GM19328 (cell line): Measurements from ENCODE around the gene AGAP3.

ENCODE experiments used
- ATAC-seq: cut with Tn5 transposase; IDR thresholded peaks from one replicate; pipeline ENCODE4 v1.9.1; 2021; ENCODE audit warnings: mild to moderate bottlenecking, moderate library complexity; ENCODE audit not compliant: unreplicated experiment

AGAP3 gene

DNA sequence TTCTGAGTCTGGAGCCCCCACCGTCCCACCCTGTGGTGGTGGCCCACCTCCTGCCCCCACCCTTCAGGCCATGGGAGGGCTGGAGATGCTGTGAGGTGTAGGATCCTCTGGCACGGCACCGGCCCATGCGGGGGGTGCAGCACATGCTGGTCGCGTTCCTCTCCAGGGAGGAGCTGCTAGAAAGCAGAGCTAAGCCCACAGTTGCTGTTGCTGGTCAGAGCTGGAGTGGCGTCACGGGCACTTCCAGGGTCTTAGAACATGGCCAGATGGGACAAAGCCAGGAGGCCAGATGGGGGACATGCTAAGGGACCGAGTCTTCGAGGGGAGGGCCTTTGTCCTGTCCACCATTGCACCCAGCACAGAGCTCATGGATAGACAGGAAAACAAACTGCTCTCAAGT is 21.6 kb downstream of the AGAP3 start:
- no peak for ATAC-seq

- ATAC-seq, result no peak
These were observed 23.1 kb downstream of the AGAP3 start for GRCh38 chr7:151109094-151110048.

GRCh38 chr7:151110236-151110940 is 24.1 kb downstream of the AGAP3 start:
- no peak for ATAC-seq

DNA sequence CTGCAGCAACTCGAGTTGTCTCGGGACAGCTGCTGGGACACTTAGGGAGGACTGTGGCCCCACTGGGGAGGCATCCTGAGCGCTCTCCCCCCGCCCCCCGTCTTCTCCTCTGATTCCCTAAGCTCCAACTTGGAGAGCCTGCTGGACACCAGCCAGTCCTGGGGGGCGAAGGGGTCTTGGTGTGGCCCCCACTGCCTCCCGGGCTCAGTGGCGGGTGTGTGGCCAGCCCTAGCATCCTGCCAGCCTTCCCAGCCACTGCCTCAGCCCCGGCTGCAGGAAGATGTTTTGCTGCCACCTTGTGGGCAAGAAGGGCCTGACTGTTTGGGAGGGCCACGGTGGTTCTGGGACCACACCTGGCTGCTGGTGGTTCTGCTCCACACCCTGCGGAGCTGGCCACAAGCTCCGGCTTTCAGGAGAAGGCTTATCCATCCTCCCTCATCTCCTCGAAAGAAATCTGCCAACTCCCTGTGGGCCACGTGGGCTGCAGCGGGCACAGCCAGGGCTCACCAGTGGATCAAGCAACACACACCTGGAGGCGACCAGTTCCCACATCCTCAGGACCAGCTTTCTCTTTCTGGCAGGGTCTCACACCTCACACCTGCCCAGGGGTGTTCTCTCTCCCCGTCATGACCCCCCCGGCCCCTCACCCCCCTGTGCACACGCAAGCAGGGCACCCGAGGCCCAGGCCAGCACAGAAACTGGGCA is 24.8 kb downstream of the AGAP3 start:
- peak; percentile 65 for ATAC-seq

- no peak for ATAC-seq
These were observed 27.3 kb downstream of the AGAP3 start for GRCh38 chr7:151113344-151114150.

DNA sequence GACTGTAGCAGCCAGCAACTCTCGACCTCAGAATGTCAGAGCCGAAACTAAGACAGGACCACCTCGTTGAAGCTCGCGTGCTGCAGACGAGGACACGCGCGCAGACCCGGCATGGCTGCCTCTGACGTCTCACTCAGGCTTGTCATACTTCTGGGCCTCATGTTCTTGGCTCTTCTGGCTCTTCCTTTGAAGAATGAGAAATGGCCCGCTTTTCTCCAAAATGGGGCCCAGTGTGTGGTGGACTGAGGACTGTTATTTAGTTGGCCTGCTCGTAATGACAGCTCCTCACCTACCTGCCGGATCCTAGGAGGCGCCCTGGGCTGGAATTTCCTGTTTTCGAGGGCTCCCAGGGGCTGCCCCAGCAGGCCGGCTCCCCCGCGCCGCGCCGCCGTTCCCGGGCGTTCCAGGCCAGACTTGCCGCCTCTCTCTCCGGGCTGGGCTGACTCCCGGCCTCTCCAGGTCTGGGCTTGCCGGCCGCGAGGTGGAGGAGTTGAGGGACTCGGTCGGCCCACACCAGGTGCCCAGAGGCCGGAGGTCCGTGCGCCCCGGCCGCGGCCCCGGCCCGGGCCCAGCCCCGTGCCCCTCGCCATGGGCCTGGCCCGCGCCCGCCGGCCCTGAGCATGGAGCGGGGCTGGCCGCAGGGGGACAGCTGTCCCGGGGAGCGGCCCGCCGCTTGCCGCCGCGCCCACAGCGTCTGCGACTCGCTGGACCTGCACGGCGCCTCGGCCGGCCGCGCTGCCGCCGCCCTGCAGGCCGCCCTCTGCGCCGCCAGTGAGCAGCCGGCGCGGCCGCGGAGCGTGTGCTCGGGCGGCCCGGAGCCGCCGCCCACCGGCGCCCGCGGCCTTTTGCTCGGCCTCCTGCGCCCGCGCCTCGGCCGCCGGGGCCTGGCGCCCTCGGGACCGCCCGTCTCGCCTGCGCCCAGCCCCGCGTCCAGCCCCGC is 28.1 kb downstream of the AGAP3 start:
- ATAC-seq, result no peak

DNA sequence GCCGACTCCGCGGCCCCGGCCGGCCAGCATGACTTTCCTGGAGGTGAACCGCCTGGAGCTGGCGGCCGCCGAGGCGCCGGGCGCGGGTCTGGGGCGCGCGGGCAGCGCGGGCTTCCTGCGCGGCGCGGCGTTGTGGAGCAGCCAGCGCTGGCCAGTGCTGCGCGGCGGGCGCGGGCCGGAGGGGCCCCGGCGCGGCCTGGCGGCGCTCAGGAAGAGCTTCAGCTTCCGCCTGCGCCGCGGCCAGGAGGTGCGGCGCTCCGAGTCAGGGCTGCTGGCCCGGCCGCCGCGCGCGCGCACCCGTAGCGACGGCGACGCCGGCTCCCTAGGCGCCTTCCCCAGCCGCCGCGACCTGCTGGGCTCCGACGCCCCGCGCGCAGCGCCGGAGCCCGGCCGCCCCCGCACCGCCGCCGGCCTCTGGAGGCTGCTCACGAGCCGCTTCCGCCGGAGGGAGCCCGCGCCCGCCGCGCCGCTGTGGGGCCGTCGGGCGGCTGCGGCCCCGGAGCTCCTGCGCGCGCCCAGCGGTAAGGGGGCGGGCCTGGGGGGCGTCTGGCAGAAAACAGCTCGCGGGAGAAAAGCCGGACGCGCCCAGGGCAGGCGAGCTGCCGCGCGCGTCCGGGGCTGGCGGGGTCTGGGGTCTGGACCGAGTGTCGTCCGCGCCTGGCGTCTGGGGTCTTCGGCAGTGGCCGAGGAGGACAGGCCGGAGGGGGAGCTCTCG is 29.0 kb downstream of the AGAP3 start:
- ATAC-seq, result no peak

DNA sequence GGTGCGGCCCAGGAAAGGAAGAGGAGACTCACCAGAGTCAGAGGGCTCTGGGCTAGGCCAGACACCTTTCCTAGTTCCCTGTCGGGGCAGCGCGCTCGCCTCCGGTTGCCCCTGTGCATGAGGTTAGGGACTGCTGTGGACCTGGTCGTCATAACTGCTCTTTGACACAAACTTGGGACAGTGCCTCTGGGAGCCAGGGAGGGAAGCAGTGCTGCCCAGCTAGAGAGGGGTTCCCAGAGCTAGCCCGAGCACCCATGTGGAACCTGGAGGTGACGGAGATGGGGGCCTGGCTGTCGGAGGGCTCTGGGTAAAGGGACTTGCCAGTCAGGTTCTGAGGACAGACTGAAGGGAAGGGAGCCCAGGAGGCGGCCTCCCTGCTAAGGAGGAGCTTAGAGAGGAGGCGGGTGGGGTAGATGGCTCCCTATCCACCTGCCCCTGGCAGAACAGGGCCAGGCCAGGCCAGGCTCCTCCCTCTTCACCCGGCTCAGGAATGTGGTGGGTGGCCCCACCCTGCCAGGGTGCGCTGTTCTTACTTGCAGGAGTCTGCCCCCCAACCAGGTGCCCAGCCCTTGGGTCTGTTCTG is 29.7 kb downstream of the AGAP3 start:
- ATAC-seq, result no peak

GRCh38 chr7:151116603-151117440 is 30.5 kb downstream of the AGAP3 start:
- no peak for ATAC-seq

- no peak for ATAC-seq
These were observed 31.3 kb downstream of the AGAP3 start for GRCh38 chr7:151117565-151117964.

- no peak for ATAC-seq
These were observed 32.1 kb downstream of the AGAP3 start for GRCh38 chr7:151118108-151119054.

DNA sequence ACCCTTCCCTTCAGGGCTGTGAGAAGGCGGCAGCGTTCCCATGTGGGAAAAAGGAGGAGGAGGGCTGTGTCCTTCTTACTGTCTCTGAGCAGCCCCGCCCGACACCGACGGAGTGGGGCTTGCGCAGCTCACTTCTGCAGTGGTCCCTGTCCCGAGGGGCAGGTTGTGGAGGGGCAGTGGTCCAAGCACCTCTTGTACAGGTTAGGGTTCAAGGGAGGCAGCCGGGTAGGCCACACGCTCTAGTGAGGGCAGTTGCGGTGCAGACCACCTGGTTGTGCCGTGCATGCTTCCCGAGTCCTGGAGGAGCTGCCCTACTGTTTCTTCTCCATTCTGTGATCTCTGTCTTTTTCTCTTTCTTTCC is 32.8 kb downstream of the AGAP3 start:
- ATAC-seq, result no peak

- no peak for ATAC-seq
These were observed 33.6 kb downstream of the AGAP3 start for GRCh38 chr7:151119902-151120301.

DNA sequence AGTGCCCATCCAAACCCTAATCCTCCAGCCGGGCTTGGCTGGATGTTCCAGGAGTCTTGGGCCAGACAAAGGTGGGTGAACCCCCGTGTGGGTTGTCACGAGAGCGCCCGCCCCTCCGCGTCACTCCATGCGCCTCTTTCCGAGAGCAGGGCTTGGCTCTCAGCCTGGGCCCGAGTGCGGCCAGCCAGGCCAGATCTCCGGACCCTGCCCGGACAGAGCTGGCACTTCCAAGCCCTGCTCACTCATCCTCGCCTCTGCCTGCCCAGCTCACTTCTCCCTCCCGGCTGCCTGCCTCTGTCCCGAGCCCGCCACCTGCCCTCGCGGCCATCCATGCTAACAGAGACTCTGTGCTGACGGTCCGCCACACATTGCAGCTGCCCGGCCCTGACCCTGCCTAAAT is 34.6 kb downstream of the AGAP3 start:
- ATAC-seq, result no peak

DNA sequence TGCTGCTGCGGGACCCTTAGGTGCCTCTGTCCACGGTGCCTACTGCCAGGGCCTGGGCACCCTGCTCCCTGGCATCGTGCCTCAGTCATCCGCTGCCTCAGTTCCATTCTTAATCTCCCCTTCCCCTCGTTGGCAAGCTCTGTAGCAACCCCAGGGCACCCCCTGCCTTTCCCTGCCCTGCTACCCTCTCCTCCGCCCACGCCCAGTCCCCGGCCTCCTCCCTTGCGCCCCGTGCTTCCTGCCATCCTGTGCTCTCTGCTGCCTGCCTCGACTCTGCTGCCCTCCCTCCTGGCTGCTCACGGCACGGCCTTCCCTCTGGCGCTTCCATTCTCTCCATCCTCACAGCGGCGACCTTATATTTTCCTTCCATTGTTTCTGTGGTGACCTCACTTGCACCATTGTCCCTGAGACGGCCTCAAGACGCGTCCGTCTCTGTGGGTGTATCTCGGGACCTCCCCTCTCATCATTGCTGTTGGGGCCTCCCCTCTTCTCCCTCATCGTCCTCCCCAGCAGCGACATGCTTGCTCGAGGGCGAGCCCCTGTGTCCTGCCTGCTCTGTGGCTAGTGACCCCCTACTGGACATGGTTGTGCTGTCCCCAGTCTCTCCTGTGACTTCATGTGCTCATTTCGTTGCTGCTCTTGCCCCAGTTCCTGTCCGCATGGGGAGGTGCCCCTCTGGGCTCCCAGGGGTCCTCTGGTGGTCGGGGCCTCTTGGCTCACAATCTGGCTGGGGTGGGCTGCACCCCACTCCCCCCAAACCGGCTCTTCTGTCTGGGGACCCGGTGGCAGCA is 35.3 kb downstream of the AGAP3 start:
- no peak for ATAC-seq

DNA sequence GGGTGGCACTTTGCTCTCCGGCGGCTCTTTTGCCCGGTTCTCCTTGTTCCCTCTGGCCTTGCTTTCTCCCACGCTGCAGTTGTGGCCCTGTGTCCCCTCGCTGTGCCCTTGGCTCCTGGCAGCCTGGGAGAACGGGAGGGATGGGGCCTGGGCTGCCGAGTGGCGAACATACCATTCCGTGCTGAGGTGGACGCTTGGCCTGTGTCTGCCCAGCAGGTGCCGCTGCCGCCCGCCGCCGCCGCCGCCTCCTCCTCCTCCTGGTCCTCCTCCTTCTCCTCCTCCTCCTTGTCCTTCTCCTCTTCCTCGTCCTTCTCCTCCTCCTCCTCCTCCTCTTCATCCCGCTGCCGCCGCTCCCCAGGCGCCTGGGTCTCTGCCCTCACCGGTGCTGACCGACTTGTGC is 36.0 kb downstream of the AGAP3 start:
- ATAC-seq, result no peak
